Fibroblast of lung (primary cell): Measurements from ENCODE around the gene TEDC1. TPM values are rescaled to one million over a fixed set of nuclear protein-coding genes. Genes with fewer than 3 reads are reported as not detected.

Source experiments
- DNase-seq, 2 donors: peaks; one replicate each; pipeline versions ENCODE4 v3.0.0 to v3.0.0-alpha.2; 2010; ENCODE audit warnings: low read depth in 2 of 2
- H2AFZ ChIP-seq: 2 replicates; pipeline ENCODE4 v1.5.1; 2012; ENCODE audit warnings: low read length, control low read depth, inconsistent platforms
- H3K27ac ChIP-seq: 2 replicates; pipeline ENCODE4 v1.5.1; 2011; ENCODE audit warnings: low read length, control low read depth; ENCODE audit not compliant: insufficient read depth
- H3K27me3 ChIP-seq: 2 replicates; pipeline ENCODE4 v1.5.1; 2011; ENCODE audit warnings: mild to moderate bottlenecking, low read length; ENCODE audit not compliant: control insufficient read depth, insufficient read depth
- H3K36me3 ChIP-seq: 2 replicates; pipeline ENCODE4 v1.5.1; 2011; ENCODE audit warnings: low read length; ENCODE audit not compliant: control insufficient read depth, insufficient read depth
- H3K4me1 ChIP-seq: 2 replicates; pipeline ENCODE4 v1.5.1; 2011; ENCODE audit warnings: low read length; ENCODE audit not compliant: control insufficient read depth, insufficient read depth; ENCODE audit errors: extremely low read depth
- H3K4me2 ChIP-seq: 2 replicates; pipeline ENCODE4 v1.5.1; 2011; ENCODE audit warnings: low read length, control low read depth; ENCODE audit not compliant: insufficient read depth; ENCODE audit errors: extremely low read depth
- H3K4me3 ChIP-seq, 4 experiments: fragments of 200-600 bp in 1 of 4; sonication (generic) in 1 of 4; replicated peaks in 1 of 4; 2 replicates each; pipeline ENCODE4 v1.5.1; 2011 to 2016; ENCODE audit warnings: low read length in 4 of 4, low read depth in 3 of 4, mild to moderate bottlenecking in 3 of 4, control low read depth in 2 of 4, inconsistent platforms in 1 of 4, mixed read lengths in 1 of 4; ENCODE audit not compliant: insufficient read depth in 1 of 4; ENCODE audit errors: control extremely low read depth in 1 of 4
- H3K79me2 ChIP-seq: 2 replicates; pipeline ENCODE4 v1.5.1; 2012; ENCODE audit warnings: mild to moderate bottlenecking, low read length, inconsistent platforms; ENCODE audit not compliant: control insufficient read depth, insufficient read depth
- H3K9ac ChIP-seq: 2 replicates; pipeline ENCODE4 v1.5.1; 2011; ENCODE audit warnings: mild to moderate bottlenecking, low read length, control low read depth; ENCODE audit not compliant: insufficient read depth
- H3K9me3 ChIP-seq: 2 replicates; pipeline ENCODE4 v1.5.1; 2012; ENCODE audit warnings: low read depth, low read length; ENCODE audit not compliant: control insufficient read depth, insufficient read depth
- H4K20me1 ChIP-seq: 2 replicates; pipeline ENCODE4 v1.5.1; 2011; ENCODE audit warnings: low read length; ENCODE audit not compliant: control insufficient read depth, insufficient read depth; ENCODE audit errors: extremely low read depth
- EZH2 ChIP-seq: IDR thresholded peaks from 2 replicates; pipeline ENCODE4 v1.5.1; 2012; ENCODE audit warnings: low read length, control low read depth, mild to moderate bottlenecking; ENCODE audit errors: missing control alignments
- polyA plus RNA-seq, 2 donors: library from polyadenylated mRNA; depleted of rRNA in 1 of 2; stranded (reverse) in 1 of 2; unstranded in 1 of 2; fragments of >200 nt; gene quantifications; 2 replicates each; pipeline ENCODE4 v1.2.1, GENCODE V29; 2011 to 2012; ENCODE audit warnings: missing spikeins in 1 of 2
- total RNA-seq: library from RNA; depleted of rRNA; stranded (reverse); fragments of >200 nt; gene quantifications from 2 replicates; pipeline ENCODE4 v1.2.1, GENCODE V29; 2014
- TF ChIP-seq, protein P1 (sequence below), 2 donors: IDR thresholded peaks in 1 of 2; conservative IDR thresholded peaks in 1 of 2; 1 replicate in 1 of 2; 2 replicates in 1 of 2; pipeline ENCODE4 v1.5.1; 2011 to 2012; ENCODE audit warnings: low read length in 2 of 2, control low read depth in 1 of 2, inconsistent platforms in 1 of 2, low read depth in 1 of 2, mild to moderate bottlenecking in 1 of 2

TEDC1 gene
- total and polyA plus RNA-seq, 2 donors (not counting 1 experiment from before 2014, with no cell fraction given): 0.69 to 2.5 TPM

DNA sequence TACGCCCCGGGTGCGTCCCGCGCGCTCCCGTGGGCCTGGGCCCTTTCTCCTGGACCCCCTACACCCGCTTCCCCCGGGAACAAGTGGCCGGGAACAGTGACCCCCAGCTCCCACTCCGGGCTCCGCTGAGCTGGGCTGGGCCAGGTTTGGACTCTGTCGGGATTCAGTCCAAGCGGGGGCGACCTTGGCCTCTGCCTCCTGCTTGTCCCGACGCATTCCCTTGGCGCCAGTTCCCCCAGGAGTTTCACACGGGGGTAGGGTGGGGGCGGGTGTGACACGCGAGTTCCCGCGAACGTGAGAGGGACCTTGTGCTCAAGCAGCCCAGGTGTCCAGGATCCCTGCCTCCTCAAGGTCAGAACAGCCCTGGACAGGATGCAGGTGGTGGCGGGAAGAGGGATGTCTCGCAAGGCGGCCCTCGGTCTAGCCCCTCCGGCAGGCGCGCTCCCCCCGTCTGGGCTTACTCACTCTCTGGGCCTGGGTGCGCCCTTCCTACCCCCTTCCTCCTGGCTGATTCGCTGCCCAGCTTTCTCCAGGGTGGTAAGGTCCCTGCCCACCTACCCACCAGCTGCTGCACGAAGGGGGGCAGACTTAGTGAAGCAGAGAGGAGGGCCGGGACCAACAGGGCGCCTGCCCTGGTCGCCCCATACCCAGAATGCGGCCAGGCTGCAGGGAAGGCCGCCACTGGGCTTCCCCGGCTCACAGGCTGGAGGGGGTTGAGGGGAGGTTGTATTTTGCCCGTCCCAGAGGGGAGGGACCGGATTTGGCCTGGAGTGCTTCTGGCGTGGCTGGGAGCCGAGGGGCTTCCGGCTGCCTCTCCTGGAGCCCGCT is 15.6 kb upstream of the TEDC1 start:
- TF ChIP-seq, protein P1, sequence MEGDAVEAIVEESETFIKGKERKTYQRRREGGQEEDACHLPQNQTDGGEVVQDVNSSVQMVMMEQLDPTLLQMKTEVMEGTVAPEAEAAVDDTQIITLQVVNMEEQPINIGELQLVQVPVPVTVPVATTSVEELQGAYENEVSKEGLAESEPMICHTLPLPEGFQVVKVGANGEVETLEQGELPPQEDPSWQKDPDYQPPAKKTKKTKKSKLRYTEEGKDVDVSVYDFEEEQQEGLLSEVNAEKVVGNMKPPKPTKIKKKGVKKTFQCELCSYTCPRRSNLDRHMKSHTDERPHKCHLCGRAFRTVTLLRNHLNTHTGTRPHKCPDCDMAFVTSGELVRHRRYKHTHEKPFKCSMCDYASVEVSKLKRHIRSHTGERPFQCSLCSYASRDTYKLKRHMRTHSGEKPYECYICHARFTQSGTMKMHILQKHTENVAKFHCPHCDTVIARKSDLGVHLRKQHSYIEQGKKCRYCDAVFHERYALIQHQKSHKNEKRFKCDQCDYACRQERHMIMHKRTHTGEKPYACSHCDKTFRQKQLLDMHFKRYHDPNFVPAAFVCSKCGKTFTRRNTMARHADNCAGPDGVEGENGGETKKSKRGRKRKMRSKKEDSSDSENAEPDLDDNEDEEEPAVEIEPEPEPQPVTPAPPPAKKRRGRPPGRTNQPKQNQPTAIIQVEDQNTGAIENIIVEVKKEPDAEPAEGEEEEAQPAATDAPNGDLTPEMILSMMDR (conservative IDR thresholded peaks at IDR 0.05 in 1 of 2, IDR thresholded peaks at IDR 0.05 in 1 of 2; ENCODE audit: low read depth in 1 of 2, low read length in 2 of 2): no peak
- TF ChIP-seq EZH2: no peak
- peaks cover 5% of the 10 kb centered on the region for H3K79me2 ChIP-seq
- H3K9me3 ChIP-seq: no peaks in the 10 kb centered on the region
- peak overlapping the region; percentile 11 for H2AFZ ChIP-seq
- peak overlapping the region; percentile 46 to 70 (median 64) for H3K4me3 ChIP-seq
- peaks cover 27% of the 10 kb centered on the region for H3K4me1 ChIP-seq
- H3K27ac ChIP-seq: peak overlapping the region; percentile 87
- H3K4me2 ChIP-seq: peak overlapping the region; percentile 67
- peak; percentile 39 to 67 for DNase-seq
- no peaks in the 10 kb centered on the region for H3K27me3 ChIP-seq
- peak overlapping the region; percentile 93 for H3K9ac ChIP-seq
- H3K36me3 ChIP-seq: peaks cover 6% of the 10 kb centered on the region
- no peaks in the 10 kb centered on the region for H4K20me1 ChIP-seq

DNA sequence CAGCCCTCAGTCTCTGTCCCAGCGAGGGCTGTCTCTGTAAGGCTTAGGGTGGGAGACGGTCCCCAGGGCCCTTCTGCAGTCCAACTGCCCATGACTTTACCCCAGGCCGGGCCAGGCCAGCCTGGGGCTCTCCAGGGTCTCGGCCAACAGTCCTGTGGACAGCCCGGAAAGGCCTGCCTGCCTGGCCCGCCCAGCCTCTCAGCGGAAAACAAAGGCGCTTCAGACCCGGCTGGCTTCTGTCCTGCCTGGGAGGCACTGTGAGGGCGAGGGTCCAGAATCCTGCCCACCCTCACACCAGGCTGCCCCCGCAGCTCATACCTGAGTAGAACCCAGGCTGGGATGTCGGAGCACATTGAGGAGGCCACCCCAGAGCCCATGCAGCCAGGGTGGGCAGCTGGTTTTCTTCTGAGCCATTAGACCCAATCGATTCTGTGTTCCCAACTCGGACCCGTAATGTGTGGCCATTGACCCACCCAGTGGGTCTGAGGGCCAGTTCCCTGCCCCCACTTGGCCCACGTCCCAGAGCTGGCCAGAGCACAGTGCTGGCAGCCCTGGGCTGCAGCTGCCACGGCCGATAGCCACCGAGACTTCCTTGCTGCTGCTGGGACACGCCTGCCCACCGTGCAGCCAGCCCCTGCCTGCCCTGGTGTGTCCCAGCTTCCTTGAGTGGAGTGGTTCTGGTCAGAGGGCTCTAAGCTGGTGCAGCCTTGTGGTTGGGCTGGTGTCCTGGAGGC is 14.8 kb upstream of the TEDC1 start:
- DNase-seq: peak; percentile 34 to 40
- Histone ChIP-seq H3K27me3 (no peaks in the 10 kb centered on the region), H2AFZ (no peak overlapping the region), H3K4me1 (peaks cover 30% of the 10 kb centered on the region), H3K4me2 (peak overlapping the region; percentile 67), H4K20me1 (no peaks in the 10 kb centered on the region), H3K79me2 (peaks cover 5% of the 10 kb centered on the region), H3K4me3 (peak overlapping the region; percentile 34 to 70 (median 64)), H3K9me3 (no peaks in the 10 kb centered on the region), H3K9ac (peak overlapping the region; percentile 93), H3K36me3 (peaks cover 6% of the 10 kb centered on the region), H3K27ac (peak overlapping the region; percentile 87)
- TF ChIP-seq, protein P1 (conservative IDR thresholded peaks at IDR 0.05 in 1 of 2, IDR thresholded peaks at IDR 0.05 in 1 of 2; ENCODE audit: low read depth in 1 of 2, low read length in 2 of 2): no peak
- TF ChIP-seq EZH2: no peak
